AG09309 (cell line): ENCODE data around the gene PMEPA1.
A peak's percentile ranks its signal among the peaks of the same experiment; 100 is the strongest.

Experiments used
- DNase-seq: peaks from one replicate; pipeline ENCODE4 v3.0.0-alpha.2; 2010; ENCODE audit warnings: low read depth
- H3K4me3 ChIP-seq: 2 replicates; pipeline ENCODE4 v1.5.1; 2011; ENCODE audit warnings: mild to moderate bottlenecking, low read depth, low read length, moderate library complexity; ENCODE audit not compliant: control insufficient read depth
- TF ChIP-seq, protein P1 (sequence below): IDR thresholded peaks from 2 replicates; pipeline ENCODE4 v1.5.1; 2011; ENCODE audit warnings: mild to moderate bottlenecking, low read depth, low read length, inconsistent platforms; ENCODE audit not compliant: insufficient read depth, control insufficient read depth; ENCODE audit errors: missing control alignments

Gene PMEPA1

DNA sequence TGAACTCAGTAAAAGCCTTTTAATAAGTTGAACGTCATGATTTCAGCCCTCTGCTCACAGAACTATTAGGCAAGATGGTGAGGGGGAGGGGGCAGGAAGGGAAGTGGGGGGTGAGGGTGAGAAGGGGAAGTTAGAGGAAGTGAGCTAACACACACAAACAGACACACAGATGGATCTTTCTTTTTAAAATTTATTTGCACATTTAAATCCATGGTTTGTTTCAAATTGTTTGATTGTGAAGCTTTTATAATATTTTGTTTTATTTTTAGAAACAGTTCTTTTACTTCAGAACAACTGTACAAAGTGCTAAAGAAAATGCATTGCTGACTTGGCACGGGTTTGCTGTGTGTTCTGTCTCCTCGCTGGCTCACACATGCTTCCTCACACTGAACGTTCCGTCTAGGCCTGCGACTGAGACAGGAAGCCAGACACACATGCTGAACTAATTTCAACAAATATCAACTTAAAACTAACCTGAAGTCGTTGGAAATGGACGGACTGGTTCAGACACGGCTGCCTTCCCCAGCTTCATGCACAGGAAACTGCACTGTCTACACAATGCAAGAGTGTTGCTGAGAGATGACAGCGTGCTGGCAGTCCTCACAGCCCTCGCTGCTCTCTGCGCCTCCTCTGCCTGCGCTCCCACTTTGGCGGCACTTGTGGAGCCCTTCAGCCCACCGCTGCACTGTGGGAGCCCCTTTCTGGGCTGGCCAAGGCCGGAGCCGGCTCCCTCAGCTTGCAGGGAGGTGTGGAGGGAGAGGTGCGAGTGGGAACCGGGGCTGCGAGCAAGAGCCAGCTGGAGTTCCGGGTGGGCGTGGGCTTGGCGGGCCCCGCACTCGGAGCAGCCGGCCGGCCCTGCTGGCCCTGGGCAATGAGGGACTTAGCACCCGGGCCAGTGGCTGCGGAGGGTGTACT, 81.5 kb downstream of the PMEPA1 start:
- DNase-seq = peak; percentile 10
- TF ChIP-seq, protein P1, sequence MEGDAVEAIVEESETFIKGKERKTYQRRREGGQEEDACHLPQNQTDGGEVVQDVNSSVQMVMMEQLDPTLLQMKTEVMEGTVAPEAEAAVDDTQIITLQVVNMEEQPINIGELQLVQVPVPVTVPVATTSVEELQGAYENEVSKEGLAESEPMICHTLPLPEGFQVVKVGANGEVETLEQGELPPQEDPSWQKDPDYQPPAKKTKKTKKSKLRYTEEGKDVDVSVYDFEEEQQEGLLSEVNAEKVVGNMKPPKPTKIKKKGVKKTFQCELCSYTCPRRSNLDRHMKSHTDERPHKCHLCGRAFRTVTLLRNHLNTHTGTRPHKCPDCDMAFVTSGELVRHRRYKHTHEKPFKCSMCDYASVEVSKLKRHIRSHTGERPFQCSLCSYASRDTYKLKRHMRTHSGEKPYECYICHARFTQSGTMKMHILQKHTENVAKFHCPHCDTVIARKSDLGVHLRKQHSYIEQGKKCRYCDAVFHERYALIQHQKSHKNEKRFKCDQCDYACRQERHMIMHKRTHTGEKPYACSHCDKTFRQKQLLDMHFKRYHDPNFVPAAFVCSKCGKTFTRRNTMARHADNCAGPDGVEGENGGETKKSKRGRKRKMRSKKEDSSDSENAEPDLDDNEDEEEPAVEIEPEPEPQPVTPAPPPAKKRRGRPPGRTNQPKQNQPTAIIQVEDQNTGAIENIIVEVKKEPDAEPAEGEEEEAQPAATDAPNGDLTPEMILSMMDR = no peak
- no peak overlapping the region for H3K4me3 ChIP-seq

DNA sequence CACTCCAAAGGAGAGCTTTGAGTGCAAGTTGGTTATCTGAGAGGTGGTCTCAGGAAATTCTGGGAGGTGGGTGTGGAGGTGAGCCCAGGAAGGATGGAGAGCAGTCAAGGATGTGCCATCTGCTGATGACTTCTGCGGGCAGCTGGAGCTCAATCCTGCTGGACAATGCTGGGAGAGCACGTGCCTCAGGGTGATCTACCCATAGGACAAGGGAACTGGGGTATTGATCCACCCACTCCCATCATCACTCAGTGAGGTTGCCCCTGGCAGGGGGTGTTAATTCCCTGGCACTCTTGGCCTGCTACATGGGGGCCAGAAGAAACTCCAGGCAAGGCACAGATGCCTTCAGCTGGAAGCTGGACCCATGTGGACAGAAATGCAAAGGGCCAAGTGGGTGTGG, 82.5 kb downstream of the PMEPA1 start:
- TF ChIP-seq, protein P1 = no peak
- no peak overlapping the region for H3K4me3 ChIP-seq
- no peak for DNase-seq

DNA sequence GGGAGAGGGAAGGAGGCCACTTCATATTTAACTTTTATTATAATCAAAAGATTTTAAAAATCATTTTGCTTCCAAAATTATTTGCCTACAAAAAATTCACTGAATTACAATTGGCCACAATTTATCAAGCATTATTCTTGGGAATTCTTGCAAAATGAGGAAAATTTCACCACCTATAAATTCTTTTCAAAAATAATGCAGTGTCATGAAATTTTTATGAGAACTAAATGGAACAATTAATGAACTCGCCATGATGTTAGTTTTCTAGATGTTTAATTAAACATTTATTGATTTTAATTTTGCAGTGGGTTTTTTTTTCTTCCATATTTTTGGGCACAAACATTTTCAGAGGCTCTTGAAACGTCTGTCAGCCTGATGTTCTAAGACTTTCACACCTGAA, 83.8 kb downstream of the PMEPA1 start:
- DNase-seq = no peak
- TF ChIP-seq, protein P1 = no peak
- H3K4me3 ChIP-seq = no peak overlapping the region

DNA sequence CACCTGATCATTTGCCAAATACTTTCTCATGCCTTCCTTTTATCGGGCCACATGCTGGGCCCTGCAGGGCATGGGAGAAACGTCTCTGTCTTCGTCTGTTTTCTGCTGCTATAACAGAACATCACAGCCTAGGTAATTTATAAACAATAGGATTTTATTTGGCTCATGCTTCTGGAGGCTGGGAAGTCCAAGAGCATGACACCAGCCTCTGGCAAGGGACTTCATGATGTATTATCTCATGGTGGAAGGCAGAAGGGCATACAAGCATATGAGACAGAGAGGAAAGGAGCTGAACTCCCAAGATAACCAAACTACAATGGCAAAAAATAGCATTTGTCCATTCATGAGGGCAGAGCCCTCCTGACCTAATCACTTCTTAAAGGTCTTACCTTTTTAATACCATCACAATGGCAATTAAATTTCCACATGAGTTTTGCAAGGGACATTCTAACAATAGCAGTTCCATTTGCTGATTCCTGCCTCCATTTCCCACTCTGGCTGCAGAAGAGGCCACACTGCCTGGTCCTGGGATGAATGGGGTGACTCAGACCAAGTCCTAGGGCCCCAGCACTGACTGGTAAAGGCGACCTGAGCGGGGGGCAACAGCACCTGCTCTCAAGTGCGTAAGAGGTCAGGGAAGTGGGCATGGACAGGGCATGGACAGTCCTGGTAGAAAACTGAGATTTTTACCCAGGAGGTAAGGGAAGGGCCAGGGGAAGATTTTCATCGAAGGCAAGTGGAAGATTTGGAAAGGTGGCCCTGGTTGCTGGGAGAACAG, 84.4 kb downstream of the PMEPA1 start:
- no peak overlapping the region for H3K4me3 ChIP-seq
- TF ChIP-seq, protein P1 = no peak
- DNase-seq = no peak

DNA sequence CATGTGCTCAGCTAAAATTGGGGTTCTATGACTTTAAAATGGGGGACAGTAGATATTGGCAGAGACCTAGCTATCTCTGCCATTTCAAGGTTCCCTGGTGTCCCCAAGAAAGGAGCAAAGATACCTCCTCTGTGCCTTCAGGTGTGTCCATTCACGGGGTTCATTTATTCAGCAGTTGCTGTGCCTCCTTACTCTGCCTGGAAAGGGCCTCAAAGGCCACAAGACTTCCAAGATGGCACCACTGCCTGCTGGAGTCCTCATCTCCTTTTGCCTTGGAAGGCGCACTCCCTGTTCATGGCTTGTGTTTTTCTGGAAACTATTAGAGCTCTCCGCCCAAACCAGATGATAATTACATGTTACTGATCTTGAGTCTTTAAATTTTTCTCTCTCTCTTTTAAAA, 85.7 kb downstream of the PMEPA1 start:
- no peak for DNase-seq
- H3K4me3 ChIP-seq = no peak overlapping the region
- TF ChIP-seq, protein P1 = no peak

DNA sequence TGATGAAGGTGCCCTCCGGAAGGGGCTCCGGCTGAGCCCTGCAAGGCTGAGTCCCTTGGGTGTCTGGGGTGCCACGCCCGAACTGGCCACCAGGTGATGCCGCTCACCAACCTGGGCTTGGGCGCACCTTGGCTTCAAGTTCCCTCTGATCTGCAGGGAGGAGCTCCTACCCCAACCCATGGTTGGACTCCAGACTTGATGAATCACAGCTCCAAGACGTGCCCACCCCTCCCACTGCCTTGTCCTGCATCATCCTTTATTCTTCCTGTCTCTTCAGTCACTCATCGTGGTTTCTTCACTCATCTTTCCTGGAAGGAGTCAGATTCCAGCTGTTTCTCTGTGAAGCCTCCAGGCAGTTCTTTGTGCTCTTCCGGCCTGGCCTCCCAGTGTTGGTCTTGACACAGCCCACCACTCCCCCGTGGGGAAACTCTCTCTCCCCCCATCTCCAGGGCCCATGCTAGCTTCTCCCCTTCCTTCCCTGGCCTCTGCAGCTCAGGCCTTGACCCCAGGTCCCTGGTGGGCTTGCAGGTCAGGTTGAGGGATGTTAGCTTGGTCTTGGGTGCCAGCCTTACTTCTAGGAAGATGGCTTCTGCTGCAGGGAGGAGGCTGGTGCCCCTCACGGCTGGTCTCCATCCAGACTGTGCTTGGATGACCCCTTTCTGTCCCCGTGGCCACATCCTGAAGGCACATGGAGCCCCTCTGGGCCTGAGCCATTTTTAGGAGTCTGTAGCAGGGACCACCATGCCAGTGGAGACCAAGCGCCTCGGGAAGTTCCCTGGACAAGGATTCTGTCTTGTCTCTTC, 87.0 kb downstream of the PMEPA1 start:
- TF ChIP-seq, protein P1 = peak; percentile 81
- H3K4me3 ChIP-seq = no peak overlapping the region
- DNase-seq = peak; percentile 29
